Activated CD4-positive, CD25-positive, alpha-beta regulatory T cell treated with anti-CD3 and anti-CD28 coated beads, Interleukin-2, amount 50 U/mL, for 16 hours (primary cell): Measurements from ENCODE around the gene L3HYPDH.
A peak's percentile ranks its signal among the peaks of the same experiment; 100 is the strongest.

Experiments used
- DNase-seq: peaks from one replicate; pipeline ENCODE4 v3.0.0-alpha.2; 2020; ENCODE audit warnings: low read depth, low spot score

Gene L3HYPDH

GRCh38 chr14:59483819-59484638 is at the start of gene L3HYPDH, which contains the start of gene JKAMP:
L3HYPDH (minus strand) TSS chr14:59484408; CDS start chr14:59484316, 92 bp downstream.
JKAMP (plus strand) TSS chr14:59484517; CDS start chr14:59484590, 73 bp downstream.
- DNase-seq = peak; percentile 94

GRCh38 chr14:59532419-59532818 is 48.2 kb upstream of the L3HYPDH start:
- no peak for DNase-seq

- DNase-seq = no peak
These were observed 46.1 kb upstream of the L3HYPDH start for GRCh38 chr14:59530349-59530748.

GRCh38 chr14:59529189-59529588 is 45.0 kb upstream of the L3HYPDH start:
- no peak for DNase-seq

- DNase-seq = no peak
These were observed 36.0 kb upstream of the L3HYPDH start for GRCh38 chr14:59520224-59520623.

GRCh38 chr14:59511916-59512575 is 27.8 kb upstream of the L3HYPDH start:
- no peak for DNase-seq

- DNase-seq = no peak
These were observed 26.8 kb upstream of the L3HYPDH start for GRCh38 chr14:59510966-59511365.

- no peak for DNase-seq
These were observed 25.8 kb upstream of the L3HYPDH start for GRCh38 chr14:59510001-59510400.

- DNase-seq = no peak
These were observed 24.9 kb upstream of the L3HYPDH start for GRCh38 chr14:59509101-59509500.

GRCh38 chr14:59507752-59508103 is 23.5 kb upstream of the L3HYPDH start:
- DNase-seq = no peak

- DNase-seq = no peak
These were observed 23.0 kb upstream of the L3HYPDH start for GRCh38 chr14:59507063-59507751.

- no peak for DNase-seq
These were observed 19.0 kb upstream of the L3HYPDH start for GRCh38 chr14:59503256-59503655.

- DNase-seq = no peak
These were observed 16.5 kb upstream of the L3HYPDH start for GRCh38 chr14:59500732-59501131.

GRCh38 chr14:59492384-59492783 is 8.2 kb upstream of the L3HYPDH start:
- DNase-seq = no peak

GRCh38 chr14:59490756-59491155 is 6.5 kb upstream of the L3HYPDH start:
- DNase-seq = no peak

GRCh38 chr14:59484639-59485175 is 499 bp upstream of the L3HYPDH start:
- no peak for DNase-seq

GRCh38 chr14:59483363-59483762 is 845 bp downstream of the L3HYPDH start:
- no peak for DNase-seq

GRCh38 chr14:59482541-59483331 is 1.5 kb downstream of the L3HYPDH start:
- no peak for DNase-seq

- no peak for DNase-seq
These were observed 2.2 kb downstream of the L3HYPDH start for GRCh38 chr14:59481871-59482540.

- DNase-seq = no peak
These were observed 2.8 kb downstream of the L3HYPDH start for GRCh38 chr14:59481407-59481806.

GRCh38 chr14:59480166-59480565 is 4.0 kb downstream of the L3HYPDH start:
- no peak for DNase-seq
